HG03045 (cell line): ENCODE results near the gene TTC34.
A peak's percentile ranks its signal among the peaks of the same experiment; 100 is the strongest.

ENCODE experiments used
- ATAC-seq: cut with Tn5 transposase; IDR thresholded peaks from one replicate; pipeline ENCODE4 v1.9.1; 2021; ENCODE audit warnings: mild to moderate bottlenecking, moderate library complexity; ENCODE audit not compliant: unreplicated experiment

Gene TTC34

GRCh38 chr1:2595261-2595811 is 206.2 kb downstream of the TTC34 start:
- no peak for ATAC-seq

GRCh38 chr1:2594641-2595131 is 206.8 kb downstream of the TTC34 start:
- no peak for ATAC-seq

- no peak for ATAC-seq
These were observed 207.4 kb downstream of the TTC34 start for GRCh38 chr1:2594001-2594640.

GRCh38 chr1:2593251-2593878 is 208.1 kb downstream of the TTC34 start:
- ATAC-seq, result no peak

GRCh38 chr1:2592672-2593071 is 208.8 kb downstream of the TTC34 start:
- no peak for ATAC-seq

- ATAC-seq, result no peak
These were observed 209.8 kb downstream of the TTC34 start for GRCh38 chr1:2591581-2592261.

GRCh38 chr1:2591233-2591580 is 210.3 kb downstream of the TTC34 start:
- ATAC-seq, result no peak

GRCh38 chr1:2590233-2591141 is 211.0 kb downstream of the TTC34 start:
- no peak for ATAC-seq

GRCh38 chr1:2589431-2590232 is 211.9 kb downstream of the TTC34 start:
- ATAC-seq, result no peak

- no peak for ATAC-seq
These were observed 212.6 kb downstream of the TTC34 start for GRCh38 chr1:2588661-2589430.

GRCh38 chr1:2587860-2588571 is 213.5 kb downstream of the TTC34 start:
- no peak for ATAC-seq

GRCh38 chr1:2587071-2587859 is 214.2 kb downstream of the TTC34 start:
- peak; percentile 5 for ATAC-seq

- ATAC-seq, result peak; percentile 68
These were observed 215.1 kb downstream of the TTC34 start, which contains the start of gene PRXL2B for GRCh38 chr1:2586154-2587070. PRXL2B (plus strand) TSS chr1:2586777; CDS start chr1:2586886, 109 bp downstream.
